Peyer's patch (tissue), 4 donors: ENCODE measurements around the gene CENPX.

Source experiments
- POLR2A ChIP-seq, 2 donors: fragments of 450-650 bp; IDR thresholded peaks; one replicate each; pipeline ENCODE4 v1.5.1; 2017; ENCODE audit warnings: antibody characterized with exemption in 2 of 2, mild to moderate bottlenecking in 2 of 2, moderate library complexity in 2 of 2
- TF ChIP-seq, protein P1 (sequence below), 6 experiments: fragments of 450-650 bp in 4 of 6; fragments of 200-600 bp in 2 of 6; sonication (generic) in 1 of 6; IDR thresholded peaks; one replicate each; pipeline ENCODE4 v1.5.1; 2017 to 2019; ENCODE audit warnings: antibody characterized with exemption in 6 of 6, mild to moderate bottlenecking in 3 of 6, moderate library complexity in 1 of 6

DNA sequence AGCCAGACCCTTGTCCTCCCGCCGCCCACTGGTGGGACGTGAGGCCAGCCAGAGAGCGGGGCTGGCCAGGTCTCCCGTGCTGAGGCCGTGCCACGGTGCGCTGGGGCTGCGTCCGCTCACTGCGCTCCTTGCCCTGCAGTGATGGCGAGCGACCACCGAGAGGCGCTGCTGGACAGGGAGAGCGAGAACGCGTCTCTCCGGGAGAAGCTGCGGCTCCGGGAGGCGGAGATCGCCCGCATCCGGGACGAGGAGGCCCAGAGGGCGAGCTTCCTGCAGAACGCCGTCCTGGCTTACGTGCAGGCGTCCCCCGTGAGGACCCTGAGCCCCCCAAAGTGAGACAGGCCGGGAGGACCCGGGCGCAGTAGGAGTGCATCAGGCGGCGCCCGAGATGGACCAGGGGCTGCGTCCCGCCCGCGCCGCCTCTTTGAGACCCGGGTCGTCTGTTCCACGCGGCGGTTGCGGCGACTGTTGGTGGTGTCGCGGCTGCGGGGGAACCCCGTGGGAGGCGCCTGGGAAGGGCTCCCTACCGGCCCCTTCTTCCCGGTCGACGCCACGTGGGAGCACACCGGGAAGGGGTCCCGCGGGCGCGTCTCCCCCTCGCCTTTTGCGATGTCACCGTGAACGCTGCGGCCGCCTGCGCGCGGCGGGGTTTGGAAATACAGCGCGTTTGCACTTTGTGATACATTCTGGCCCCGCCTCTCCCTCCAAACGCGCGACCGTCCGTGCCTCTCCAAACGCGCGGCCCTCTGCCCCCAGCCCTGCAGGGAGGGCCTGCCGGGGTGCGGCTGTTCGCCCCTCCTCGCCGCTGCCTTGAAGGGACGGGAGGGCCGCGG lies 8.0 kb upstream of the CENPX start:
- TF ChIP-seq, protein P1, sequence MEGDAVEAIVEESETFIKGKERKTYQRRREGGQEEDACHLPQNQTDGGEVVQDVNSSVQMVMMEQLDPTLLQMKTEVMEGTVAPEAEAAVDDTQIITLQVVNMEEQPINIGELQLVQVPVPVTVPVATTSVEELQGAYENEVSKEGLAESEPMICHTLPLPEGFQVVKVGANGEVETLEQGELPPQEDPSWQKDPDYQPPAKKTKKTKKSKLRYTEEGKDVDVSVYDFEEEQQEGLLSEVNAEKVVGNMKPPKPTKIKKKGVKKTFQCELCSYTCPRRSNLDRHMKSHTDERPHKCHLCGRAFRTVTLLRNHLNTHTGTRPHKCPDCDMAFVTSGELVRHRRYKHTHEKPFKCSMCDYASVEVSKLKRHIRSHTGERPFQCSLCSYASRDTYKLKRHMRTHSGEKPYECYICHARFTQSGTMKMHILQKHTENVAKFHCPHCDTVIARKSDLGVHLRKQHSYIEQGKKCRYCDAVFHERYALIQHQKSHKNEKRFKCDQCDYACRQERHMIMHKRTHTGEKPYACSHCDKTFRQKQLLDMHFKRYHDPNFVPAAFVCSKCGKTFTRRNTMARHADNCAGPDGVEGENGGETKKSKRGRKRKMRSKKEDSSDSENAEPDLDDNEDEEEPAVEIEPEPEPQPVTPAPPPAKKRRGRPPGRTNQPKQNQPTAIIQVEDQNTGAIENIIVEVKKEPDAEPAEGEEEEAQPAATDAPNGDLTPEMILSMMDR (IDR thresholded peaks at IDR 0.05), result peak; percentile 93 to 99 (median 97)
- no peak for TF ChIP-seq POLR2A (IDR thresholded peaks at IDR 0.05)
